Measurements from ENCODE around the gene INSYN2B.

DNA sequence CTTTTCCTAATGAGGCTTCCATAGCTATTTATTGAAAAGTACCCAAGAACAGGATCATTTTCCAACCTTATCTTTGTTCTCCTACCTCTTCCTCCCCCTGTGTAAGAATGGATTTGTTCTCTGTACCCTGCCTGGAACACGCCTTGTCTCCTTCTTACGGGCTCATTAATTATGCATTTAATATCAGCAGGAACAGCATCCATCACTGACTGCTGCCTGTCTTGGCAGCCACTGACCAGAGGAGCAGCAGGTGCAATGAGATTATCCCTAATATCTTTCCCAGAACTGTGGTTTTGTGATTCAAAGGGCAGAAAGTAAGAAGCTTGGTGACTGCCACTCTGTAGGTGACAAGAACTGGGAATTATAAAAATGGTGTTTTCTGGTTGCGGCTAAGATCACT, 19.3 kb upstream of the INSYN2B start:
- TF ChIP-seq EZH2phosphoT487 (IDR thresholded peaks at IDR 0.05; ENCODE audit: insufficient read depth, low read depth) (no peak), EZH2 (IDR thresholded peaks at IDR 0.05; ENCODE audit: insufficient read depth, poor library complexity, severe bottlenecking) (no peak)

Data from GM23248 (cell line).